Loucy (cell line): ENCODE results near the gene CLNS1A.

ENCODE experiments used
- EZH2phosphoT487 ChIP-seq: fragments of 200-600 bp; IDR thresholded peaks from 2 replicates; pipeline ENCODE4 v1.6.1; 2018; ENCODE audit warnings: antibody characterized with exemption, mild to moderate bottlenecking, moderate library complexity, borderline replicate concordance
- TF ChIP-seq, protein P1 (sequence below): fragments of 200-600 bp; sonication (generic); conservative IDR thresholded peaks from 2 replicates; pipeline ENCODE4 v1.5.1; 2014; ENCODE audit warnings: mild to moderate bottlenecking, antibody characterized with exemption, low read length

DNA sequence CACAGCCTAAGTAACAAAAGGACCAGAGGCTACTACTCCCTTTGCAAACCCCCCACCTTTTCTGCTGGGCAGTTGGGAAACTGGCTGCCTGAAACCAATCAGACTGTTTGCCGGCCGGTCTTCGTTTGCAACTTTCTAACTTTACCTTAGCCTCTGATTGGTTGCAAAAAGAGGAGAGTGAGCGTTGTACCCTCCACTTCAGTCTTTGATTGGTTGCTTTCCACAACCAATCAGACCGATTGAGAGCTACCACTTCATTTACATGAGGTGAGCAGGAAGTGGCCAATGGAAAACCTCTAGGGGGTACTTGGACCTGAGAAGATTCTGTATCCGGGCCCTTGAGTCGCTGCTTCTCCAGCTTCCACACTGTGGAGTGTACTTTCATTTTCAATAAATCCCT lies 18.8 kb upstream of the CLNS1A start:
- TF ChIP-seq, protein P1, sequence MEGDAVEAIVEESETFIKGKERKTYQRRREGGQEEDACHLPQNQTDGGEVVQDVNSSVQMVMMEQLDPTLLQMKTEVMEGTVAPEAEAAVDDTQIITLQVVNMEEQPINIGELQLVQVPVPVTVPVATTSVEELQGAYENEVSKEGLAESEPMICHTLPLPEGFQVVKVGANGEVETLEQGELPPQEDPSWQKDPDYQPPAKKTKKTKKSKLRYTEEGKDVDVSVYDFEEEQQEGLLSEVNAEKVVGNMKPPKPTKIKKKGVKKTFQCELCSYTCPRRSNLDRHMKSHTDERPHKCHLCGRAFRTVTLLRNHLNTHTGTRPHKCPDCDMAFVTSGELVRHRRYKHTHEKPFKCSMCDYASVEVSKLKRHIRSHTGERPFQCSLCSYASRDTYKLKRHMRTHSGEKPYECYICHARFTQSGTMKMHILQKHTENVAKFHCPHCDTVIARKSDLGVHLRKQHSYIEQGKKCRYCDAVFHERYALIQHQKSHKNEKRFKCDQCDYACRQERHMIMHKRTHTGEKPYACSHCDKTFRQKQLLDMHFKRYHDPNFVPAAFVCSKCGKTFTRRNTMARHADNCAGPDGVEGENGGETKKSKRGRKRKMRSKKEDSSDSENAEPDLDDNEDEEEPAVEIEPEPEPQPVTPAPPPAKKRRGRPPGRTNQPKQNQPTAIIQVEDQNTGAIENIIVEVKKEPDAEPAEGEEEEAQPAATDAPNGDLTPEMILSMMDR: no peak
- no peak for TF ChIP-seq EZH2phosphoT487
